ENCODE data around the gene COL5A1.

GRCh38 chr9:134738869-134739659 lies 97.5 kb downstream of the COL5A1 start:
- no peak for TF ChIP-seq GATA2 (IDR thresholded peaks at IDR 0.05; ENCODE audit: low read depth, low read length)
- no peak for TF ChIP-seq GATA3 (IDR thresholded peaks at IDR 0.05; ENCODE audit: low read depth, low read length)

Data from SH-SY5Y (cell line).